NK-92 (cell line): ENCODE measurements around the gene MTFMT.

Experiments
- DNase-seq: peaks from one replicate; lab custom pipeline; 2025; ENCODE audit not compliant: unreplicated experiment; lab: John Stamatoyannopoulos, UW

The MTFMT gene

GRCh38 chr15:64987136-64987535, 42.3 kb downstream of the MTFMT start:
- no peak for DNase-seq

DNA sequence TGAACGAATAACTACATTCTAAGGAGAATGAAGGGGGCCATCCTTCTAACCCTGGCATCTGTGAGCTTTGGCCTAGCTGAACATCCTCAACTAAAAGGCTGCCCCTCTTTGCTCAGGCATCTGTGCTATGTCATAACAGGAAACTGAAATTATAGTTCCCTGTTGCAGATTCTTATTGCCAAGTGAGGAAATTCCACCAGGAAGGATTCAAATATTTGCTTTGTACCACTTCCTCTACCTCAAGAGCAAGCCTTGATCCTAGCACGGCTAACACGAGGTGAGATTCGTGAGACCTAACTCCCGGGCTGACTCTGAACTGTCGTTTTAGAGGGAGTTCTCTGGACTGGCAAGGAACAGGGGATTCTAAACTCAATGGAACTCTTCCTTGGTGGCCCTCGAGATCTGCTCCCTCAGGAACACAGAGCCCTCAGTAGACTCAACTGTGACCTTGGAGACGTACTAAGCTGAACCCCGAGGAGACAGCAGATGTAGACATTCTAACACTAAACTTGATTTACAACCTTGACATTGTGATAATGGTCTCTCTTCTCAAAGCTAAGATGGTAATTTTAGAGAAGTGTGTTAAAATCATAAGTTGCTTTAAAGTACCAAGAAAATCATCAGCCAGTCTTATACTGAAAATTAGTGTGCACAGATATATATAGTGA, 43.9 kb downstream of the MTFMT start:
- no peak for DNase-seq

DNA sequence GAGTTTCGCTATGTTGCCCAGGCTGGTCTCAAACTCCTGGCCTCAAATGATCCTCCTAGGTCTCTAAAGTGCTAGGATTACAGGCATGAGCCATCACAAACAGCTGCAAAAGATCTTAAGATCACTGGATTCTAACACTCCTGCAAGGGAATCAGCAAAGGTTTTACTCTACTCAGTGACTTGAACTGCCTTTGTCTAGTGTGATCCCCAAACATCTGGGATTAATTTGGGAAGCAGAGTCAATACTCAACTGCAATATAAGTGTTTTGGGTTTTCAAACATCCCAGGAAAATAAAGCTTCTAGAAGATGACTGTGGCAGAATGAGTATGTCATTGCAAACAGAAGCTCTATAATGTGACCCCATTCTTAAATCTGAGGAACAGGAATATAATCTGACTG, 47.0 kb downstream of the MTFMT start:
- DNase-seq: no peak

DNA sequence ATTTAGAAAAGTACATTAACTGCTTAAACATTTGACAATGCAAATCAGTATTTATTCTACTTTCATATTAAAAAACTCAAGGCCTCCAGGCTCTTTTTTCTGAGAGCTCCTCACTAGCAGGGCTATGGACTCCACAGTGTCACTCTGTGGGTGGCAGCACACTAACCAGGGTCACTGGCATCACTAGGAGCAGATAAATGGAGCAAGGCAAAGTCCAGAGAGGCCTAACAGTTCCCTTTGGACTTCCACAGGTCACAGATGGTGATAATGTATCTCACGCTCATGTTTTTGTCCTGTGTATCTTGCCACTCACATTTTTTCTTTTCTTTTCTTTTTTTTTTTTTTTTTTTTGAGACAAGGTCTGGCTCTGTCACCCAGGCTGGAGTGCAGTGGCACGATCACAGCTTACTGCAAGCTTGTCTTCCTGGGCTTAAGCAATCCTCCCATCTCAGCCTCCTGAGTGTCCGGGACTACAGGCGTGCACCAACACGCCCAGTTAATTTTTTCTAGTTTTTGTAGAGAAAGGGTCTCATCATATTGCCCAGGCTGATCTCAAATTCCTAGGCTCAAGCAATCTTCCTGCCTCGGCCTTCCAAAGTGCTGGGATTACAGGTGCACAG, 47.5 kb downstream of the MTFMT start:
- DNase-seq: no peak

DNA sequence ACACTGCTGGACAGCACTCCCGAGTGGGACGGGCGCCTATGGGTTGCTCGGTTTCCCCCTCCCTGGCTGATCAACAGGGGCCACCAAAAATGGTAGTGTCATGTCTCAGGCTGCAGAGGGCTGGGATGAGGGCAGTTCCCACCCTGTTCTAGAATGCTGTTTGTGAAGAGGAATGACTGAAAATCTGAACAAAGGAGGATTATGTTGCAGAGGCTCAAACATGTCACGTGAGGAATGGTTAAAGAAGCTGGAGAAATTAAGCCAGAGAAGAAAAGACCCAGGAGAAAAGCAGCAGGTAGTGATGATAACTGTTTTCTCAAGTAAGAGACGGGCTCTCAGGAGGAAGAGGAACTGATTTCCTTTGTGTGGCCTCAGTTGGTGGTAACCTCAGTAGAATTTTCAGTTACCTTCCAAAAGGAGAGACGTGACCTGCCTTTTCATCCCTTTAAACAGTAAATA, 50.2 kb downstream of the MTFMT start:
- no peak for DNase-seq

- no peak for DNase-seq
Measured at GRCh38 chr15:64975390-64975789, 54.0 kb downstream of the MTFMT start.

DNA sequence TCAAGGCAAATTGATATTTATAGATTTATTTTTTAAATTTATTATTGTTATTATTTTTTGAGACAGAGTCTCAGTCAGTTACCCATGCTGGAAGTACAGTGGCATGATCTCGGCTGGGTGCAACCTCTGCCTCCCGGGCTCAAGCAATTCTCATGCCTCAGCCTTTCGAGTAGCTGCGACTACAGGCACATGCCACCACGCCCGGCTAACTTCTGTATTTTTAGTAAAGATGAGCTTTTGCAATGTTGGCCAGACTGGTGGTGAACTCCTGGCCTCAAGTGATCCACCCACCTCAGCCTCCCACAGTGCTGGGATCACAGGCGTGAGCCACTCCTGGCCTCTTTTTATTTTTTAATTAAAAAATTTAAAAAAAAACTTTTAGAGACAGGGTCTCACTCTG, 58.7 kb downstream of the MTFMT start:
- DNase-seq: no peak

- DNase-seq: no peak
Measured at GRCh38 chr15:64969401-64969800, 60.0 kb downstream of the MTFMT start.

GRCh38 chr15:64961013-64961412, 68.4 kb downstream of the MTFMT start:
- DNase-seq: no peak

DNA sequence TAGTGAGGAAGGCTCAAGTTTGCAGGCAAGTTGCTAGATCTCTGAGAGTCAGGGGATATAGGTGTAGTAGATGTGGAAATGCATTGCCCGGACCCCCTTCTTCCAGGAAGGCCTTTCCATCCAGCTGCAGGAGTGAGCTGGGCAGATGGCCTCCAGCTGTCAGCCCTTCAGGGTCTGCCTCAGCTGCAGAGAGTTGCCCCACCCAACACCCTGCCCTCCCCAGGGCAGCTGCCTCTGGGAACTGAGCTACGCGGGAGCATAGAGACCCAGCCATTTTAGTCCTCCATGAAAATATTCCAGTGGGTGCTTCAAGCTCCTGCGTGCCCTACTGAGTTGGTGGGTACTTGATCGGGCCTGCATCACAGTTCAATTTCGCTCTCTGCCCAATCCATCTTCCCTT, 69.3 kb downstream of the MTFMT start:
- DNase-seq: no peak

DNA sequence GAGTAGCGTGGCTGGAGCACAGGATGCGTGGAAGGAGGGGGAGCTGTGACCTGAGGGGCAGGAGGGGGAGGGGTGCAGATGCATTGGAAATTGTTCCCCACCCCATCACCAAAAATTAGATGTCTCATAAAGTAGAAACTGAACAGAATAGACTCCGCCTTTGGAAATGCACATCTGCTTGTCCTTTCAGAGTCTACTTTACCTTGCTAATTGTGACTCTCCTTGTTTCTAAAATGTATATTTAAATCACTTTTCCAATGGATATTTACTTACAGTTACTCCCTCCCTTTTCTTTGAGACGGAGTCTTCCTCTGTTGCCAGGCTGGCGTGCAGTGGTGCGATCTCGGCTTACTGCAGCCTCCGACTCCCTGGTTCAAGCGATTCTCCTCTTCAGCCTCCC, 70.3 kb downstream of the MTFMT start:
- no peak for DNase-seq

DNA sequence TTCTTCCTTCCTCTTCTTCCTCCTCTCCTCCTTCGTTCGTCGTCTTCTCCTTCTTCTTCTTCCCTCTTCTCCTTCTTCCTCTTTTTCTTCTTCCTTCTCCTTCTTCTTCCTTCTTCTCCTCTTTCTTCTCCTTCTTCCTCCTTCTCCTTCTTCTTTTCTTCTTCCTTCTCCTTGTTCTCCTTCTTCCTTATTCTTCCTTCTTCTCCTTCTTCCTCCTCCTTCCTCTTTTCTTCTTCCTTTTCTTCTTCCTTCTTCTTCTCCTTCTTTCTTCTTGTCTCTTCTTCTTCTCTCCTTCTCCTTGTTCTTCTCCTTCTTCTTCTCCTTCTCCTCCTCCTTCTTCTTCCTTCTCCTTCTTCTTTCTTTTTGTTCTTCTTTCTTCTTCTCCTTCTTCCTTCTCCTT, 75.0 kb downstream of the MTFMT start:
- no peak for DNase-seq

GRCh38 chr15:64951777-64952418, 77.5 kb downstream of the MTFMT start:
- DNase-seq: no peak
